ENCODE results near the gene RABGAP1L.

Gene RABGAP1L

DNA sequence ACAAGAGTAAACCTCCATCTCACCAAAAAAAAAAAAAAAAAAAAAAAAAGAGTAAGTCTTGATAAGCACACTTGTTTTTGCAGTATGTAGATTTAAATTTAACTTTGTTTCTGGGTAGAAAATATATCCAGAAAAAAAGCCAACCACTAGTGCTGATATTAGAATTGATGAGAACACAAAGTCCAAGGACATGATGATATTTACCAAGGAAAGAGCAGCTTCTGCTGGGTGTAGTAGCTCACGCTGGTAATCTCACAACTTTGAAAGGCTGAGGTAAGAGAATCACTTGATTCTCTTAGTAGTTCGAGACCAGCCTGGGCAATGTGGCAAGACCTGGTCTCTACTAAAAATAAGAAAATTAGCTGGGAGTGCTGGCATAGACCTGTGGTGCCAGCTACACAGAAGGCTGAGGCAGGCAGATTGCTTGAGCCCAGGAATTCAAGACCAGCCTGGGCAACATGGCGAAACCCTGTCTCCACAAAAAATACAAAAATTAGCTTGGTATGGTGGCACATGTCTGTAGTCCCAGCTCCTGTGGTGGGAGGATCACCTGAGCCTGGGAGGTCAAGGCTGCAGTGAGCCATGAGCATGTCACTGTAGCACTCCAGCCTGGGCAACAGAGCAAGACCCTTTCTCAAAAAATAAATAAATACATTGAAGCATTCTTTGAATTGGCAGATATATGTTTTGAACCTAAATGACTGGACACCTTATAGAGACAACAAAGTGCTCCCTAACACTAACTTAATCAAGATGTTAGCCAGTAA, 776.8 kb downstream of the RABGAP1L start:
- no peak for DNase-seq (ENCODE audit: low read depth)

GRCh38 chr1:174938281-174939007, 779.1 kb downstream of the RABGAP1L start:
- no peak for DNase-seq (ENCODE audit: low read depth)

GRCh38 chr1:174939775-174940545, 780.6 kb downstream of the RABGAP1L start:
- no peak for DNase-seq (ENCODE audit: low read depth)

- DNase-seq (ENCODE audit: low read depth) = no peak
Observed at GRCh38 chr1:174940646-174941175, 781.4 kb downstream of the RABGAP1L start.

DNA sequence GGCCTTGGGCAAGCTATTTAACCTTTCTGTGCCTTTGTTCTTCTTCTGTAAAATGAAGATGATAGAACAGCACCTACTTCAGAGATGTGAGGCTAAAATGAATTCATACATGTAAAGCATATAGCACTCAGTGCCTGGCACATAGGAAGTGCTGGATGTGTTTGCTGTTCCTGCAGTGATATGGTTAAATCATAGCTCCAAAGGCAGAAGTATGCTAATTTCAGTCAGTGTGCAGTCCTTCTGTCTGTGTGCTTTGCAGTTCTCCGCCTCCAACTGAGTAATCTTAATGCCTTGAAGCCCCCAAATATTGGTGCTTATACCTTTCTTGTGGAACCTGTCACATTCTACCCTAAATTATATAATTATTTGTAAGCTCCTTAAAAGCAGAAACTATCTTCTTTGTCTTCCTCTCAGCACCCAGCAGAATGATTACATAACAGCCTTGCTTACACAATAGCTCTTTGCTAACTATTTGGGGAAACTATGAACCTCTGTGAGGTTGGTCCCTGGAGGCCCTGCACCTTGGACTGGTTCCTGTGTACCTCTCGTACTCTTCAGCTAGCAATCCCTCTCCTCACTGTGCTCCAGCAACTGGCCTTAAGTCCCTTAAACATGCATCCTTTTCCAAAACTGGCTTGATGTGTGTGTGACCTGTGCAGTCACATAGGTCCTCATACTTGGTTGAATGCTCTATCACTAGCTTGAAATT, 783.4 kb downstream of the RABGAP1L start:
- no peak for DNase-seq (ENCODE audit: low read depth)

GRCh38 chr1:174946031-174946430, 786.7 kb downstream of the RABGAP1L start:
- DNase-seq (ENCODE audit: low read depth) = no peak

DNA sequence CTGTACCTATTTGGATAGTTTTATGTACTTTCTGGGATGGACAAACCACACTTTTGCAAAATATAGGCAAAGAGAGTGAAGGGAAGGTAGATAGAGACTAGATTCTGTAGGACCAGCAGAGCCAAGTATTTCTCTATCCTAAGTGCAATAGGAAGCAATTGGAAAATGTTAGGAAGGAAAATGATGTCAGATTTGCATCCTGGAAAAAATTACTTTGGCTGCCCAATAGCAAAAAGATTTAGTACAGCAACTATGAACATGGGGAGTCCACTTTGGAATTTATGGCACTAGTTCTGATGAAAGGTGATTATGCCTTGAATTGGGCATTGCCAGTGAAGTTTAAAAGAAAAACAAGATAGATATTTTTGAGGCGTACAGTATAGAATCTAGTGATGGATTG, 789.7 kb downstream of the RABGAP1L start:
- DNase-seq (ENCODE audit: low read depth) = no peak

GRCh38 chr1:174949645-174950044, 790.3 kb downstream of the RABGAP1L start:
- DNase-seq (ENCODE audit: low read depth) = no peak

DNA sequence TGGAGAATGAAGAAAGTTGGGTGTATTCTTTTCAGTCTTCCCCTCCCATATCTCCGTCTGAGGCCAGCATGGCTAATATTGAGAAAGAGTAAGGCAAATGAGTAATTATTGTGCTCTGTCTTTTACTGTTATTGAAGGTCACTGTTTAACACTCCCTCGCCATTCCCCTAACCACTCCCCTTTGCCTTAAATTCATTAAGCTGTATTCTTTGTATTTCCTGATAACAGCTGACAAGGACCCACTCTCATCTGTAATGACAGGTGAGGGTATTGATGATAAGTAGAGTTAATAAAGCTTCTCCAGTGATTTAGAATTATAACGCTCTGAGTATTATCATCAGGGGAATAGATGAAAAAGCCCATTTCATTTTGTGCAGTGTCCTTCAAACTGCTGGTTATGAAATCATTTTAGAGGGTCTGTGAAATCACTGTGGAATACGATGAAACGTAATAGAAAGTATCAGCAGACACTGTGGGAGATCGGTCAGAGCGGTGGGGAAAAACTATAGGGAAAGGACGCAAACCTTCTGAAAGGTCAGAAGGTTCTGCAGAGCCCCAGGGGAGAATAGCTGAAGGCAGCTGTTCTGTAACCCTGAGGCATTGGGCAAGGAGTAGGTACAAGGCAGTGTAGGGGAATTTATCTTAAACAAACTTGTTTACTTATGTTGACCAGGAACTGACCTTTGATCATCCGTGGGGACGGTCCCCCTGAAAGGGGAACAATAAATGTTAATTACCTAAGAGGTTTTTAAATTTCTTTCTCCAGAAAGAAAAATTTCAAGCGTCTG, 794.2 kb downstream of the RABGAP1L start:
- no peak for DNase-seq (ENCODE audit: low read depth)

DNA sequence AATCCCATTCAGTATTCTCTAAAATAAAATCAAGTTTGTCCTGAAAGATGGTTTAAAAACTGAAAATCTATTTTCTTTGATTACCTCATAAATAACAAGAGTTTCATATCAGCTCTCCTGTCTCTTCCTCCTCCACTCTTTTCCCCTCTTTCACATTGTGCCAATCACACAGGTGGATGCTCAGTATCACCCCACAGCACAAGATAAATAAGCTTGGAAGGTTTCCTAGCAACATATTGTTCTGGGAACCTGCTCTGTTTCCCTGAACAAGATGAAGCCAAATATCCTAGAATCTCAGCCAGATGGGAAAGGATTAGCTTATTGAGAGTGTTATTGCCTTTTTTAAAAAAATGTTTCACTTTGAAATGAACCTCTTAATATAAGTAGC, 794.7 kb downstream of the RABGAP1L start:
- DNase-seq (ENCODE audit: low read depth) = no peak

- no peak for DNase-seq (ENCODE audit: low read depth)
Observed at GRCh38 chr1:174954671-174955669, 795.6 kb downstream of the RABGAP1L start.

DNA sequence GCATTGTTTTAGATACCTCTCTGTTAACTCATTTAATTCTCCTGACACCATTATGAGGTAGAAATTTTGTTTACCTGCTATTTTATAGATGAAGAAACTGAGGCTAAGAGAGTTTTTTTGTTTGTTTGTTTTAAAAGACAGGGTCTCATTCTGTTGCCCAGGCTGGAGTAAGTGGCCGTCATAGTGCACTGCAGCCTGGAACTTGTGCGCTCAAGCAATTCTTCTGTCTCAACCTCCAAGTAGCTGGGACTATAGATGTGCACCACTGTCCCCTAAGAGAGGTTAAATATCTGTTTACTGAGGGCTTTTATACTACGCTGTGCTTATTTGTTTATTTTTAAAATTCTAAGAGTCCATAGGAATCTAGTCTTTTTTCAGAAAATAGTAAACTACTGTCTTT, 796.8 kb downstream of the RABGAP1L start:
- no peak for DNase-seq (ENCODE audit: low read depth)

DNA sequence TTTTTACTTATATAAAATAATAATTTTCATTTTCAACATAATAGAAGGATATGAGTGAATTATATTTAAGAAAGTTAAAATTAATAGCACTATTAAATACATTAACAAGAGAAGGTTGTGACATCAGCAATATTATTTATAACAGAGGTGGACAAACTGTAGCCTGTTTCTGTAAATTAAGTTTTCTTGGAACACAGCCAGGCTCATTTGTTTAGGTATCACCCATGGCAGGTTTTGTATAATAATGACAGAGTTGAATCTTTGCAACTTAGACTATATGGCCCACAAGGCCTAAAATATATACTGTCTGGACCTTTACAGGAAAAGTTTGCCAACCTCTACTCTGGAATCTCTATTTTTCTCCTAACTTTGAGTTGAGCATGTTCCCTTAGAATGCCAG, 797.7 kb downstream of the RABGAP1L start:
- DNase-seq (ENCODE audit: low read depth) = no peak

GRCh38 chr1:174957829-174958228, 798.5 kb downstream of the RABGAP1L start:
- no peak for DNase-seq (ENCODE audit: low read depth)

DNA sequence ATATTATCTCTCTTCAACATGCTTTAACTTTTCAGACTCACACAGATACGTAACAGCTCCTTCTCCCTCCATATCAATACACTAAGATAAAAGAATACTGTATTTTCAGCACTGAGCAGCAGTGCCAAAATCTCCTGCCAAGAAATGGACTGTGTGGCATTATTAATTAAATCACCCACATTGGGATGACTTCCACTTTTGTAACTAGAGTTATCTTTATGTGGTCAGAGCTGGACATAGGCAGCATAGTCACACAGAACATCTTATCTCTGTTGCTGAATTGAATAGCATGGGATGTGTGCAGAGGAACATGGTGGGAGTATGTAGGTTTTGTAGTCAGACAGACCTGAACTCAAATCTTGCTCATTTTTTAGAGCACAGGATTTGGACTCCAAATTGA, 799.1 kb downstream of the RABGAP1L start:
- no peak for DNase-seq (ENCODE audit: low read depth)

DNA sequence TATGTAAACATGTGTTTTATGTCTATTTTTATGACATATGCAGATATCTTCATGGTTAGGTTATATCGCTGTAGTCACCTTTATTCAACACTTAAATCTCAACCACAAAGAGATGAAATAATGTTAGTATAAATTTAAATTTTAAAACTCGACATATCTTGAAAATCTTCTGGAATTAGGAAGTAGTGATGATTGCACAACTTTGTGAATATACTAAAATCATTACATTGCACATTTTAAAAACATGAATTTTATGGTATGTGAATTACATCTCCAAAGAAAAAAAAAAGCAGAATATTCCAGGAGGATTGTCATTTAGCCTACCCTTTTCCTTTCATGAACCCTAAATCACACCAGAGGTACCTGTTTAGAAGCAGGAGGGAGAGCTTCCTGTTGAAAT, 801.0 kb downstream of the RABGAP1L start:
- no peak for DNase-seq (ENCODE audit: low read depth)

DNA sequence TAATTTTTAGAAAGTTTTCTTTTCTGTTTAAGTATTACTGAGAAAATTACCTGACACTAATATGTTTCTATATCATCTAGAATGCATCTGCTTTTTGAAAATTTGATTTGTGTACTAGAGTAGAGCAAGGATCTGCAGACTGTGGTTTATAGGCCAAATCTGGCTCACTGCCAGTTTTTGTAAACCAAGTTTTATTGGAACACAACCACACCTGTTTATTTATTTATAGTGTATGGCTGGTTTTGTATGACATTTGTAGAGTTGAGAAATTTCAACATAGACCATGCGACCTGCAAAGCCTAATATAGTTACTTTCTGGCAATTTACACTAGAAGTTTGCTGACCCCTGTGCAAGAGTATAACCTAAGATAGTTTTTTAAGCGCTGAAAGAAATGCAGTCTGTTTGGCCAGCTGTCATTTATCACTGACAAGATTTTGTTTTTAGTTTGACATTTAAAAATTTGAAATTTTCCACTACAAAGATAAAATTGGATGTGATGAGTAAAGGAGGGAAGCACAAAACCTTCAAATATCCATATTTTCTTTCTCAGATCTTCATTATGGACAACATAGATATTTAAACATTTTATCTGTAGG, 804.3 kb downstream of the RABGAP1L start:
- DNase-seq (ENCODE audit: low read depth) = no peak

DNA sequence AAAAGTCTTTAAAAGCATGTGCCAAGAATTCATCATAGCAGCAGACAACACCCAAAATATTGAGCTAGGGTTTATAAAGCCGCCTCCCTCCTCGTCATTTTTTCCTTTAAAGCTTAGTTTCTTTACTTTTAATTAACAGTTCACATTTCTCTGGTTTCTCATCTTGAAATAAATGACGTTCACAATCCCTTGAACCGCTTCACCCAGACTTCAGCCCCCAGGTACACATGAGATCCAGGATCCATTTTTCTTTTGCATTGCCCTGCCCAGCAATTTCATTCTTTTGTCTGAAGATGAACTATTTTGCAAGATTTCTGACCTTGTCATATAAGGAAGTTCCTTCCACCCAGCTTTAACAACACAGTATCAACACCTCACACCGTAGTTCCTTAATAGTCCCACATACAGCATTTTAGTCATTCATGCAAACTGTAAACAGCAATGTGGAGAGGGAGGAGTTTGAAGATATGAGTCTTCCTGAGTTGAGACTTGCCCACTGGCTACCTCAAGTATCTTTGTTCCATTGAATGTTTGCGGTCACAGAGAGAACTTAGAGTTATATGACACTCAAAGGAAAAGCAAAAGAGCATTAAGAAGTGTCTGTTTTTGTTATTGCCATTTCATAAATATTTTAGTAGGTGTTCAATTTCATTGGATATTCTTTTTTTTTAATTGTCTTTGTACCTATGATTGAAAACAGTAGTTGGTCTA, 805.1 kb downstream of the RABGAP1L start:
- no peak for DNase-seq (ENCODE audit: low read depth)

- DNase-seq (ENCODE audit: low read depth) = no peak
Observed at GRCh38 chr1:174964972-174965361, 805.6 kb downstream of the RABGAP1L start.

Measured in activated gamma-delta T cell treated with anti-CD3 and anti-CD28 coated beads, Interleukin-2, amount 50 U/mL, for 16 hours (primary cell).